Globus pallidus (tissue), 1 donor: ENCODE results near the gene C1orf167.
A peak's percentile ranks its signal among the peaks of the same experiment; 100 is the strongest.
"Not testable (repeated sequence)": the region's sequence is repeated elsewhere in the genome, so short reads cannot be mapped to it uniquely, and the experiment has no call there.

Experiments
- DNase-seq: peaks from one replicate; pipeline ENCODE4 v3.0.0-alpha.2; 2015; ENCODE audit warnings: low spot score

Gene C1orf167

GRCh38 chr1:11800391-11800755, 38.4 kb downstream of the C1orf167 start:
- DNase-seq, result no peak

GRCh38 chr1:11800756-11801433, 38.9 kb downstream of the C1orf167 start:
- no peak for DNase-seq

GRCh38 chr1:11802616-11802972, 40.6 kb downstream of the C1orf167 start:
- DNase-seq, result no peak

- DNase-seq, result peak; percentile 71
Observed at GRCh38 chr1:11802973-11803885, 41.2 kb downstream of the C1orf167 start.

GRCh38 chr1:11803924-11804665, 42.1 kb downstream of the C1orf167 start:
- not testable (repeated sequence) for DNase-seq

- no peak for DNase-seq
Observed at GRCh38 chr1:11804666-11805421, 42.9 kb downstream of the C1orf167 start.

- peak; percentile 97 for DNase-seq
Observed at GRCh38 chr1:11805422-11806306, 43.7 kb downstream of the C1orf167 start, which contains the start of the genes CLCN6 and MTHFR. TSS of gene CLCN6 (plus strand) at chr1:11806191. CDS start at chr1:11806263, 72 bp downstream. TSS of gene MTHFR (minus strand) at chr1:11805964. CDS start at chr1:11803116, 2,848 bp downstream.

GRCh38 chr1:11806307-11806936, 44.4 kb downstream of the C1orf167 start:
- peak; percentile 59 for DNase-seq

GRCh38 chr1:11807133-11807532, 45.1 kb downstream of the C1orf167 start:
- no peak for DNase-seq

GRCh38 chr1:11813021-11813420, 51.0 kb downstream of the C1orf167 start:
- no peak for DNase-seq

GRCh38 chr1:11817192-11817591, 55.2 kb downstream of the C1orf167 start:
- DNase-seq, result no peak

- no peak for DNase-seq
Observed at GRCh38 chr1:11822091-11822490, 60.1 kb downstream of the C1orf167 start.

- no peak for DNase-seq
Observed at GRCh38 chr1:11823366-11824137, 61.6 kb downstream of the C1orf167 start.

GRCh38 chr1:11825131-11825530, 63.1 kb downstream of the C1orf167 start:
- DNase-seq, result no peak

- no peak for DNase-seq
Observed at GRCh38 chr1:11826946-11827345, 65.0 kb downstream of the C1orf167 start.

- no peak for DNase-seq
Observed at GRCh38 chr1:11828511-11828910, 66.5 kb downstream of the C1orf167 start.

GRCh38 chr1:11831945-11832725, 70.1 kb downstream of the C1orf167 start:
- no peak for DNase-seq

- DNase-seq, result no peak
Observed at GRCh38 chr1:11833497-11833896, 71.5 kb downstream of the C1orf167 start.

- no peak for DNase-seq
Observed at GRCh38 chr1:11833900-11834299, 71.9 kb downstream of the C1orf167 start.
